Stimulated activated CD4-positive, alpha-beta T cell treated with anti-CD3 and anti-CD28 coated beads, Interleukin-12 subunit alpha, Interleukin-12 subunit beta, amount 100 ng/mL, for 48 hours (primary cell): ENCODE results near the gene PPP1R14C.

Experiments used
- DNase-seq, 3 donors: peaks; one replicate each; pipeline ENCODE4 v3.0.0-alpha.2; 2020; ENCODE audit warnings: low read depth in 2 of 3, low spot score in 1 of 3

The PPP1R14C gene

GRCh38 chr6:150189122-150189521, 46.3 kb downstream of the PPP1R14C start:
- no peak for DNase-seq

- no peak for DNase-seq
These were observed 49.0 kb downstream of the PPP1R14C start for GRCh38 chr6:150191809-150192208.

- DNase-seq, result no peak
These were observed 51.4 kb downstream of the PPP1R14C start for GRCh38 chr6:150194195-150194594.

GRCh38 chr6:150195996-150196417, 53.2 kb downstream of the PPP1R14C start:
- DNase-seq, result no peak

- DNase-seq, result no peak
These were observed 54.3 kb downstream of the PPP1R14C start for GRCh38 chr6:150196942-150197745.

- no peak for DNase-seq
These were observed 55.7 kb downstream of the PPP1R14C start for GRCh38 chr6:150198532-150198931.

GRCh38 chr6:150199241-150199640, 56.4 kb downstream of the PPP1R14C start:
- DNase-seq, result no peak

- no peak for DNase-seq
These were observed 57.7 kb downstream of the PPP1R14C start for GRCh38 chr6:150200428-150201100.

- no peak for DNase-seq
These were observed 58.4 kb downstream of the PPP1R14C start for GRCh38 chr6:150201285-150201684.

GRCh38 chr6:150201772-150202329, 59.0 kb downstream of the PPP1R14C start:
- DNase-seq, result no peak

GRCh38 chr6:150202404-150202803, 59.6 kb downstream of the PPP1R14C start:
- no peak for DNase-seq

- no peak for DNase-seq
These were observed 60.1 kb downstream of the PPP1R14C start for GRCh38 chr6:150202934-150203333.

GRCh38 chr6:150203378-150203777, 60.5 kb downstream of the PPP1R14C start:
- no peak for DNase-seq

GRCh38 chr6:150203871-150204545, 61.2 kb downstream of the PPP1R14C start:
- DNase-seq, result no peak

GRCh38 chr6:150204705-150205472, 62.0 kb downstream of the PPP1R14C start:
- DNase-seq, result no peak

- DNase-seq, result no peak
These were observed 65.2 kb downstream of the PPP1R14C start for GRCh38 chr6:150207931-150208570.

GRCh38 chr6:150208611-150209352, 65.9 kb downstream of the PPP1R14C start:
- DNase-seq, result no peak

GRCh38 chr6:150209415-150209814, 66.6 kb downstream of the PPP1R14C start:
- DNase-seq, result no peak

- no peak for DNase-seq
These were observed 69.1 kb downstream of the PPP1R14C start for GRCh38 chr6:150211700-150212511.
